Omental fat pad (tissue), 4 donors: ENCODE measurements around the gene VAC14. TPM values are rescaled to one million over a fixed set of nuclear protein-coding genes. Genes with fewer than 3 reads are reported as not detected.
A peak's percentile ranks its signal among the peaks of the same experiment; 100 is the strongest.
"Not testable (repeated sequence)": the region's sequence is repeated elsewhere in the genome, so short reads cannot be mapped to it uniquely, and the experiment has no call there.

ENCODE experiments used
- ATAC-seq: fragments of 150-250 bp; one replicate; pipeline ENCODE4 v1.9.1; 2016; ENCODE audit warnings: mild to moderate bottlenecking, moderate library complexity; ENCODE audit not compliant: low FRiP score
- DNase-seq: peaks from one replicate; pipeline ENCODE4 v3.0.0-alpha.2; 2019; ENCODE audit warnings: low spot score
- CTCF ChIP-seq, 3 donors: fragments of 450-650 bp; IDR thresholded peaks; one replicate each; pipeline ENCODE4 v1.5.1; 2016 to 2017; ENCODE audit warnings: antibody characterized with exemption in 3 of 3, mild to moderate bottlenecking in 3 of 3, moderate library complexity in 2 of 3
- total RNA-seq, 4 donors: library from RNA; depleted of rRNA; stranded (reverse); fragments of >200 nt; gene quantifications; one replicate each; pipeline ENCODE4 v1.1.0, GENCODE V29; 2016

The VAC14 gene
- total RNA-seq, 4 donors from 2014 or later: 24.0 to 44.1 (median 35.0) TPM

- ATAC-seq (no peak), DNase-seq (no peak)
- TF ChIP-seq CTCF (IDR thresholded peaks at IDR 0.05): no peak
Measured at GRCh38 chr16:70743791-70744190, 57.2 kb downstream of the VAC14 start.

GRCh38 chr16:70742967-70743366, 58.0 kb downstream of the VAC14 start:
- DNase-seq, ATAC-seq: not testable (repeated sequence)

- ATAC-seq (no peak), DNase-seq (no peak)
- no peak for TF ChIP-seq CTCF (IDR thresholded peaks at IDR 0.05)
Measured at GRCh38 chr16:70741783-70742125, 59.2 kb downstream of the VAC14 start.

- ATAC-seq (peak; percentile 58), DNase-seq (no peak)
- no peak for TF ChIP-seq CTCF (IDR thresholded peaks at IDR 0.05)
Measured at GRCh38 chr16:70740914-70741782, 59.8 kb downstream of the VAC14 start.

GRCh38 chr16:70740174-70740913, 60.6 kb downstream of the VAC14 start:
- no peak for TF ChIP-seq CTCF (IDR thresholded peaks at IDR 0.05)
- DNase-seq (no peak), ATAC-seq (no peak)

- no peak for ATAC-seq
- no peak for DNase-seq
- TF ChIP-seq CTCF (IDR thresholded peaks at IDR 0.05): no peak
Measured at GRCh38 chr16:70739389-70739788, 61.6 kb downstream of the VAC14 start.

GRCh38 chr16:70738083-70738977, 62.6 kb downstream of the VAC14 start:
- DNase-seq: no peak
- ATAC-seq: peak; percentile 12

More at GRCh38 chr16:70738083-70738977, 62.6 kb downstream of the VAC14 start:
- TF ChIP-seq CTCF (IDR thresholded peaks at IDR 0.05): no peak
